Aorta (tissue), 5 donors: ENCODE data around the gene AFF2. TPM values are rescaled to one million over a fixed set of nuclear protein-coding genes. Genes with fewer than 3 reads are reported as not detected.

ENCODE experiments used
- ATAC-seq: fragments of 200-7000 bp; cut with Tn5 transposase; one replicate; pipeline ENCODE4 v1.9.1; 2022; ENCODE audit warnings: moderate library complexity; ENCODE audit not compliant: low FRiP score
- DNase-seq, 2 donors: peaks; one replicate each; pipeline ENCODE4 v3.0.0-alpha.2; 2020
- H3K27ac ChIP-seq, 2 donors: one replicate each; pipeline ENCODE4 v1.5.1; 2013; ENCODE audit warnings: low read length in 2 of 2, mild to moderate bottlenecking in 2 of 2, moderate library complexity in 2 of 2, control low read depth in 1 of 2, inconsistent platforms in 1 of 2, low read depth in 1 of 2
- H3K27me3 ChIP-seq, 2 donors: one replicate each; pipeline ENCODE4 v1.6.1; 2013; ENCODE audit warnings: control low read depth in 1 of 2, low read length in 1 of 2, mild to moderate bottlenecking in 1 of 2, moderate library complexity in 1 of 2; ENCODE audit not compliant: insufficient read depth in 2 of 2, control insufficient read depth in 1 of 2
- H3K36me3 ChIP-seq, 2 donors: one replicate each; pipeline ENCODE4 v1.6.1; 2013; ENCODE audit warnings: control low read depth in 1 of 2, low read length in 1 of 2, mild to moderate bottlenecking in 1 of 2; ENCODE audit not compliant: insufficient read depth in 2 of 2, control insufficient read depth in 1 of 2
- H3K4me1 ChIP-seq, 2 donors: one replicate each; pipeline ENCODE4 v1.6.1; 2013; ENCODE audit warnings: low read length in 2 of 2, control low read depth in 1 of 2, mild to moderate bottlenecking in 1 of 2, moderate library complexity in 1 of 2; ENCODE audit not compliant: insufficient read depth in 2 of 2, control insufficient read depth in 1 of 2
- H3K4me3 ChIP-seq, 2 donors: one replicate each; pipeline ENCODE4 v1.5.1; 2013; ENCODE audit warnings: low read length in 2 of 2, control low read depth in 1 of 2, mild to moderate bottlenecking in 1 of 2
- H3K9me3 ChIP-seq: one replicate; pipeline ENCODE4 v1.6.1; 2013; ENCODE audit warnings: mild to moderate bottlenecking, low read length; ENCODE audit not compliant: control insufficient read depth
- WGBS, 2 donors: extraction: QIAGEN DNeasy Blood & Tissue Kit; methylation state at CpG; one replicate each; pipeline ENCODE4 v1.1.7; 2013; 5-methylcytosine and 5-hydroxymethylcytosine counted together
- intact Hi-C, 2 donors: fragments of 100-400 bp; cut with DNase I; formaldehyde crosslinking; loops; one replicate each; pipeline versions ENCODE4 v1.14.2 to v1.15.0; 2022
- polyA plus RNA-seq, 2 donors: library from polyadenylated mRNA; stranded (reverse); fragments of 200-250 nt; gene quantifications; one replicate each; pipeline ENCODE4 v1.2.3, GENCODE V29; 2013
- total RNA-seq, 2 donors: library from RNA; stranded (reverse); fragmentation: NEBNext Ultra II Directional; extraction: Animal tissue kit (Norgen Biotek cat#: 25700); gene quantifications; one replicate each; pipeline ENCODE4 v1.2.1, GENCODE V29; 2021
- donor health status: healthy with polysubstance abuse.
- donor health status: Bipolar disorder and iron deficiency.
- donor health status: DM: no; HTN: no; CAD: no.
- donor health status: DM: no; HTN: no; CAD: no.
- donor health status: DM: yes; HTN: yes; CAD: no.

AFF2 gene
- total and polyA plus RNA-seq, 4 donors: 0.25 to 2.7 (median 1.2) TPM

DNA sequence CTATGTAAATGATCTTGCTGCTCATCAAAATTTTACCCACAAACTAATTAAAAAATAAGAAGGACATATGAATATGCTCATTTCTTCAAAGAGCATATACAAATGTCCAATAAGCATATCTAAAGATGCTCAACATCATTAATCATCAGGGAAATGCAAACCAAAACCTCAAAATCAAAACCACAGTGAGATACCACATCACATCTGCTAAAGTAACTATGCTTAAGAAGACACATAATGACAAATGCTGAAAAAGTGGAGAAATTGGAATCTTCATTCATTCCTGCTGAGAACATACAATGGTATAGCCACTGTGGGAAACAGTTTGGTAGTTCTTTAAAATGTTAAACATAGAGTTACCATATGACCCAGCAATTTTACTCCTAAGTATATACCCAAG lies 81.9 kb downstream of the AFF2 start:
- Histone ChIP-seq H3K4me1 (no peaks in the 10 kb centered on the region), H3K27ac (no peak overlapping the region), H3K27me3 (no peaks in the 10 kb centered on the region), H3K36me3 (no peaks in the 10 kb centered on the region), H3K4me3 (no peak overlapping the region), H3K9me3 (no peaks in the 10 kb centered on the region)
- no peak for DNase-seq
- intact Hi-C loops: no loop called here
- no peak for ATAC-seq

DNA sequence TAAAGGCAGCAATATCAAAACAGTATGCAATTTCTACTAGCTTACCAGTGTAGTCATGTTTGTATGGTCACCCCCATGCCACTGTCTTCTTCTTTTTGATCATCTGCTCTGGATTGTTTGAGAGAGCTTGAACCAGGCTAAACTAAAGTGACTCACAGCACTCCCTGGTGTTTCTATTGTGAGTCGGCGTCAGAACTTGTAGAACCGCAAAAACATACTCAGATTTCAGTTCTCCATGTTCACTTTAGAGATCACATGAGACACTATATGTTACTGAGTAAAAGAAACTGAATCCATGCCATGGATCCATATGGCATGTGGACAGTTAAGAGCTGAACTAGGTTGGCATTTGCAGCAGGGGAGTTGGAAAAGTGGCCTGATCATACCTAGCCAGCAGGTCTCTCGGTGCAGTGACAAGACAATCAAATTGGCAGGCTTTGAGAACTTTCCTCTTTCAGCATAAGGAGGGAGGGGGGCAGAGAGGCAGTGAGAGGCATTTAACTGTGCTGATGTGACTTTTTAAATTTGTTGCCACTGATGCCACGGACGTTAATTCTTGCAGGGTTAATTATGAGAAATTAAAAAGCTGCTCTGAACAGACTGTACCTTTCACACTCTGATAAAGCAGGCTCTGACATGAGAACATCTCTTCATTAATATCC lies 88.4 kb downstream of the AFF2 start:
- ATAC-seq (no peak), DNase-seq (no peak)
- intact Hi-C loops: no loop called here
- Histone ChIP-seq H3K27ac (no peak overlapping the region), H3K9me3 (no peaks in the 10 kb centered on the region), H3K27me3 (peaks cover 0 to 2% of the 10 kb centered on the region in 2 donors), H3K4me1 (no peaks in the 10 kb centered on the region), H3K36me3 (no peaks in the 10 kb centered on the region), H3K4me3 (no peak overlapping the region)
- WGBS, 2 donors: 79 to 80% methylated on average over 6 of the region's 6 CpGs

DNA sequence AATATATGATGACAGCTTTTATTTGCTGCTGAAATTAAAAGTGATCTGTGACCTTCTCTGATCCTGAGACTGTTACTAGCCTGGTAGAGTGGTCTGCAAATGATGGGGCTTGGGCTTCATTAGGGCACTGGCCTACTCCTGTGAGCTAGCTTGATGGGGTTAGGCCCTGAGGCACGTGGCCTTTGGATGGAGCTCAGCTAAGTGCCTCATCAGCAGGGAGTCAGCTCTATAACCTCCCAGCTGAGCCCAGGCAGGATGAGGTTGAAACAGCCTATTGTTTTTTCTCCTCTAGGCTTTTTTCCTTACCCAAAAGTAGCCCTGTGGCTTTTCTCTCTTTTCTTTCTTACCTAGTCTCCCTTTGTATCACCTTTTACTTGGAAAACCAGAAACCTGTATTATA lies 92.2 kb downstream of the AFF2 start:
- WGBS, 2 donors: 47 to 83% methylated on average over 1 of the region's 1 CpG

DNA sequence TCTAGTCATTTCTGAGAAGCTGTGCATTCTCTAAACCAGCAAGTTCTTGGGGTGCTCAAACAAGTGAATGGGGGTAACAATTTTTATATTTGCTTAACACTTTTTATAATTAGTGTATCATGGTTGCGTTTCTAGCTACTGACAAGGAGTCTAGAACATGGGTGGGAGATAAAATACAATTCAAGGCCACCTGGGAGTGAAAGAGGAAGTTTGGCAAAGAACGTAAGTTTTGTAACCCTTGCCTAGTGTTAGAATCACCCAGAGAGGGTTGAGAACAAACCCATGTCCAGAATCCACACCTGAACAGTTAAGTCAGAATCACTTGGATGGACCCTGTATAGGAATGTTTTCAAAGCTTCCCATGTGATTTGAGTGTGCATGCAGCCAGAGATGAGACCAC lies 92.7 kb downstream of the AFF2 start:
- Histone ChIP-seq H3K4me1 (no peaks in the 10 kb centered on the region), H3K27me3 (peaks cover 0 to 2% of the 10 kb centered on the region in 2 donors), H3K27ac (no peak overlapping the region), H3K9me3 (no peaks in the 10 kb centered on the region), H3K36me3 (no peaks in the 10 kb centered on the region), H3K4me3 (no peak overlapping the region)
- ATAC-seq: no peak
- intact Hi-C loops: no loop called here
- WGBS, 2 donors: 69 to 89% methylated on average over 2 of the region's 2 CpGs
- no peak for DNase-seq

More for the DNA sequence above, 92.2 kb downstream of the AFF2 start:
- intact Hi-C loops: no loop called here
- DNase-seq: no peak
- Histone ChIP-seq H3K4me1 (no peaks in the 10 kb centered on the region), H3K27ac (no peak overlapping the region), H3K4me3 (no peak overlapping the region), H3K27me3 (peaks cover 0 to 2% of the 10 kb centered on the region in 2 donors), H3K36me3 (no peaks in the 10 kb centered on the region), H3K9me3 (no peaks in the 10 kb centered on the region)
- ATAC-seq: no peak

DNA sequence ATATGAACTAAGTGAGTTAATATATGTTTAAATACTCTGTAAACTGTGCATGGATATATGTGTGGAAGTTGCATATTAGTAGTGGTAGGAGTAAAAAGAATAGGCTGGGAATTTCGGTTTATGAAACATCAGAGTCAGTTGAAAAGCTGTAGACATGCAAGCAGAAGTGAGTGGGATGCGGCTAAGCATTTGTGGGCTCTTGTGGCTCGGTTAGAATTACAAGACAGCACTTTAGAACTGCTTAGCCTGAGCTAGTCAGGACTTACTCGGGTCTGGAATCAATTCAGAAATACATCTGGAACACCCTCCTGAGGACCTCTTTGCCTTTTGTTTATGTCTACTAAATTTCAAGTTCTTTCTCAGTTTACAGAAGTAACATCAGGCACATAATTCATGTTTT lies 93.6 kb downstream of the AFF2 start:
- H3K4me3 ChIP-seq: no peak overlapping the region
- H3K4me1 ChIP-seq: no peaks in the 10 kb centered on the region
- H3K36me3 ChIP-seq: no peaks in the 10 kb centered on the region
- ATAC-seq: no peak
- no peaks in the 10 kb centered on the region for H3K9me3 ChIP-seq
- H3K27me3 ChIP-seq: peaks cover 0 to 2% of the 10 kb centered on the region in 2 donors
- DNase-seq: no peak
- no peak overlapping the region for H3K27ac ChIP-seq
- intact Hi-C loops: no loop called here
- WGBS, 2 donors: 46 to 74% methylated on average over 4 of the region's 4 CpGs

DNA sequence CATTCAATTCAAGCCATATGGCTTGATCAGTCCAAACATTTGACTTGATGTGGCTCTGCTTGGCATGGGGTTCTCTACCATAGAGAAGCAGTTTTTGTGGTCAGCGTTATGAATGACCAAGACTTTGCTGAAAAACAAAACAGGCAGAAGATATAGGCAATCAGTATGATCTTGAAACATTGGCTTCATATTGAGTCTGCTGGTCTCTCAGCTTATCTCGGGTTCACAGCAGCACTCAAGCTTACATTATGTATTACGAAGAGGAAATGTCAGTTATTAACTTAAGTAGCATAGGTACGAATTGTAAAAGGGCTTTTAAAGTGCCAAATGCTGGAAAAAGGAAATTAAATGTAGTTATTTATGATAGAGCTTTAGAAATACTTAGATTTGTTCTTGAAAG lies 99.0 kb downstream of the AFF2 start:
- DNase-seq (no peak), ATAC-seq (no peak)
- intact Hi-C loops: no loop called here
- Histone ChIP-seq H3K27me3 (no peaks in the 10 kb centered on the region), H3K4me1 (no peaks in the 10 kb centered on the region), H3K27ac (no peak overlapping the region), H3K9me3 (no peaks in the 10 kb centered on the region), H3K4me3 (no peak overlapping the region), H3K36me3 (no peaks in the 10 kb centered on the region)
- WGBS, 2 donors: 51 to 75% methylated on average over 4 of the region's 4 CpGs

DNA sequence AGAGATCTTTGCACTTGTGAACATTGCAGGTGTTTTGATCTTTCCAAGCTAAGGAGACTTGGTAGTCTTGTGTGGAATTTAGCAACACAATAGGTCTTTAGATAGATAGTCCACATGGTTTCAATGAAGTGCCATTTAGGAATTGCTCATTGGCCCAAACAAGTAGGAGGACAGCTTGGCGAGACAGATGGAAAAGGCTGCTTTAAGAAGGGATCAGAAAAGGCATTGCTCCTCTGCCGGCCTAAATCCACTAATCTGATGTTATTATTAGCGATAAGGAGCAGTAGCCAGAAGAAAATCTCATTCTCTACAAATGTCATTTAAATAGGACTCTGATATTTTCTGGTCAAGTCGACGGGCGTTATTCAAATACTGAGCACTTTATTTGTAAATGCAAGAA lies 99.7 kb downstream of the AFF2 start:
- H3K4me3 ChIP-seq: no peak overlapping the region
- no peaks in the 10 kb centered on the region for H3K4me1 ChIP-seq
- intact Hi-C loops: no loop called here
- DNase-seq (no peak), ATAC-seq (no peak)
- no peaks in the 10 kb centered on the region for H3K9me3 ChIP-seq
- no peak overlapping the region for H3K27ac ChIP-seq
- H3K27me3 ChIP-seq: no peaks in the 10 kb centered on the region
- H3K36me3 ChIP-seq: no peaks in the 10 kb centered on the region
- WGBS, 2 donors: 58 to 62% methylated on average over 6 of the region's 6 CpGs

DNA sequence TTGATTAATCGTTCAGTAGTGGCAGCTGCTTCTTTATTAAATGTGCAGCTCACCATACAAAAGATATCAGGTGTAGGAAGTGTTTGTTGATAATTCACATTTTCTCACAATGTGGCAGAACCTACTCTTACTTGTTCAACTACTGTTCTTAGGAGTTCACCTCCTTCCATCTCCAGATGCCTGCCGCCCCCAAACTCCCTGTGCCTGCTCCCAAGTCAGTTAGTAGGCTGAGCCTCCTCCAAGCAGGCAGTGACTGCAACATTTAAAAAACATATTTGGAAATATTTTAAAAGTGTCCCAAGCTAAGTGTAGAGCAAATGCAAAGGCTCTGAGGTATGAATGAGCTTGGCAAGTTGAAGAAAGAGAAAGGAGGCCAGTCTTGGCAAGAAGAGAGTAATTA lies 100.2 kb downstream of the AFF2 start:
- no peaks in the 10 kb centered on the region for H3K27me3 ChIP-seq
- H3K4me1 ChIP-seq: no peaks in the 10 kb centered on the region
- H3K4me3 ChIP-seq: no peak overlapping the region
- intact Hi-C loops: no loop called here
- no peak overlapping the region for H3K27ac ChIP-seq
- no peaks in the 10 kb centered on the region for H3K9me3 ChIP-seq
- ATAC-seq (no peak), DNase-seq (no peak)
- 81 to 93% methylated on average over 2 of the region's 2 CpGs for WGBS, 2 donors
- no peaks in the 10 kb centered on the region for H3K36me3 ChIP-seq

DNA sequence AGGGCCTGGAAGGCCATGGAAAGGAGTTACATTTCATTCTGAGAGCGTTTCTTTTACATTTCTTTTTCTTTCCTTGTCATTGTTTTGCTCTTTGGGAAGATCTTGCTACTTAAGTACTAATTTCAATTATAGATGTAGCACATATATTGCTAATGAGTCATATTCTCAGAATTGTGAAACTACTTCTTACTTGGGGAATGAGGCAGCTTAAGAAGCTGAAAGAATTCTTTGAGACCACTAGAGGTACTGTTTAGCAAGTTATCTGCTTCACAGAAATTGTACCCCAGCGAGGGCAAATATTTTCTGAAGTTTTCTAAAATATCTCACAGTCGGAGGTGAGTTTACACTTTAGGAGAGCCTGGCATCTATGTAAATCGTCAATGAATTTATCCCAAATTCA lies 100.6 kb downstream of the AFF2 start:
- Histone ChIP-seq H3K27me3 (no peaks in the 10 kb centered on the region), H3K27ac (no peak overlapping the region), H3K4me1 (no peaks in the 10 kb centered on the region), H3K9me3 (no peaks in the 10 kb centered on the region), H3K4me3 (no peak overlapping the region), H3K36me3 (no peaks in the 10 kb centered on the region)
- no peak for ATAC-seq
- DNase-seq: no peak
- WGBS, 2 donors: 51 to 65% methylated on average over 4 of the region's 4 CpGs
- intact Hi-C loops: no loop called here
